ENCODE measurements around the gene PAGE2. TPM values are rescaled to one million over a fixed set of nuclear protein-coding genes. Genes with fewer than 3 reads are reported as not detected.
"Not testable (repeated sequence)": the region's sequence is repeated elsewhere in the genome, so short reads cannot be mapped to it uniquely, and the experiment has no call there.

The PAGE2 gene
- total RNA-seq, 1 donor from 2014 or later: not detected

DNA sequence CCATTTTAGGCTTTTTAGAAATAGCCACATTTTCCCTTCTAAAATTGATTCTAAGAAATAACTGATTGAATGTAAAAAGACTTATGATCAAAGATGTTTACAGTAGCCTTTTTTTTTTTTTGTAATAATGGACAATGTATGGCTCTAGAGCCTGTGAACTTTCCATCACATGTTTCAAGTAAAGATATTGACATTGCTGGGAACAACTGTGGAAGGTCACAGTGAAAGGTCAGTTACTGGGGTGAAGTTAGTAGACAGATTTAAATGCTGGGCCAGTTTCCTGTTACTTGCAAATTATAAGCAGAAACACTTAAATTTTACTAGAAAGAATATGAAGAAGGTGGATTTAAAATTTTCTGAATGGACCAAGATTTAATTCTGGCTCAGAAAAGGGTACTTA lies 18.4 kb downstream of the PAGE2 start:
- Mint-ChIP-seq H3K27ac (no peak overlapping the region), H3K27me3 (ENCODE audit: low read depth) (no peaks in the 10 kb centered on the region), H3K4me1 (ENCODE audit: low read depth) (no peaks in the 10 kb centered on the region), H3K9me3 (no peaks in the 10 kb centered on the region), H3K36me3 (ENCODE audit: low read depth) (no peaks in the 10 kb centered on the region), H3K4me3 (ENCODE audit: low read depth) (no peak overlapping the region)
- intact Hi-C loops (cut with micrococcal nuclease): no loop called here
- no peak for DNase-seq (ENCODE audit: low spot score)

DNA sequence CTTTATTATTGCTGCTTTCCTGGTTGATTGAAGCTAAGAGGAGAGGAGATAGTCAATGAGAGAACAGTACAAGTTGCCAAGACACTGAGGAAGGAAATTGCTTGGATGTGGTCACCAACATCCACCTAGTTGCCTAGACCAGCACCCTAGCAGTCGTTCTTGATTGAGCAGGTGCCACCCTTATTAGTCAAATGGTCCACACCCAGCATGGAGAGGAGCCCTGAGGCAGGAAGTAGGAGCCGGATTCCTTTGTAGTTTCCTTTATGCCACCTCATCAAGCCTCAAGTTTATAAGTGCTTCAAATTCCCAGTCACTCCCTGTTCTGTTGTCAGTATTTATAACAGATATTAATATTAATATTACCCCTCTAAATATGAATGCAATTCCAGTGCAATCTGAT lies 19.1 kb downstream of the PAGE2 start:
- intact Hi-C loops (cut with micrococcal nuclease): no loop called here
- no peaks in the 10 kb centered on the region for H3K4me1 Mint-ChIP-seq (ENCODE audit: low read depth)
- no peak for DNase-seq (ENCODE audit: low spot score)
- H3K27me3 Mint-ChIP-seq (ENCODE audit: low read depth): no peaks in the 10 kb centered on the region
- H3K27ac Mint-ChIP-seq: no peak overlapping the region
- H3K4me3 Mint-ChIP-seq (ENCODE audit: low read depth): no peak overlapping the region
- H3K9me3 Mint-ChIP-seq: no peaks in the 10 kb centered on the region
- H3K36me3 Mint-ChIP-seq (ENCODE audit: low read depth): no peaks in the 10 kb centered on the region

GRCh38 chrX:55109306-55109705 lies 20.5 kb downstream of the PAGE2 start:
- no peak for DNase-seq (ENCODE audit: low spot score)
- no peaks in the 10 kb centered on the region for H3K9me3 Mint-ChIP-seq
- no peaks in the 10 kb centered on the region for H3K4me1 Mint-ChIP-seq (ENCODE audit: low read depth)
- intact Hi-C loops (cut with micrococcal nuclease): no loop called here
- H3K4me3 Mint-ChIP-seq (ENCODE audit: low read depth): no peak overlapping the region
- H3K36me3 Mint-ChIP-seq (ENCODE audit: low read depth): no peaks in the 10 kb centered on the region
- no peaks in the 10 kb centered on the region for H3K27me3 Mint-ChIP-seq (ENCODE audit: low read depth)
- no peak overlapping the region for H3K27ac Mint-ChIP-seq

GRCh38 chrX:55111578-55112254 lies 22.9 kb downstream of the PAGE2 start:
- no peak for DNase-seq (ENCODE audit: low spot score)
- Mint-ChIP-seq H3K4me3 (ENCODE audit: low read depth) (no peak overlapping the region), H3K9me3 (no peaks in the 10 kb centered on the region), H3K27me3 (ENCODE audit: low read depth) (no peaks in the 10 kb centered on the region), H3K36me3 (ENCODE audit: low read depth) (no peaks in the 10 kb centered on the region), H3K4me1 (ENCODE audit: low read depth) (no peaks in the 10 kb centered on the region), H3K27ac (no peak overlapping the region)
- intact Hi-C loops (cut with micrococcal nuclease): no loop called here

DNA sequence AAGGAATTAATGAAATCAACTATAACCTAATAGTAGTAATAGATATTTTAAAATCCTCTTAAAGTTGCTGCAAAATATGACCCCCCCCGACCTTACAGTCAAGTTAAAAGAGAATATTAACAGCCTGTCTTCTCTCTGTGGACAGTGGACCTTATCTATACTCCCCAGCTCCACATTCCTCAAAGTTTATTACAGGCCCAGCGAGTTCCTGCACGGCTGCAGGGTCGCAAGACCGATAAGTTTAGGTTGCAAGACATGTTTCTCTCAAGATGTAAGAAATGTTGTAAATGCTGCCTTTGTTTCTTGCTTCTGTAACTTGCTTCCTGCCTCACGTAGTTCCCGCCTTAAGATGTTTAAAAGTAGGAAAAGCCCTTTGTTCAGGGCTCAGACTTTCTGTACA lies 27.8 kb downstream of the PAGE2 start:
- DNase-seq (ENCODE audit: low spot score); intact Hi-C loops (cut with micrococcal nuclease); H3K9me3 Mint-ChIP-seq; H3K27me3 Mint-ChIP-seq (ENCODE audit: low read depth); H3K4me3 Mint-ChIP-seq (ENCODE audit: low read depth); H3K36me3 Mint-ChIP-seq (ENCODE audit: low read depth); H3K27ac Mint-ChIP-seq: not testable (repeated sequence)
- peaks cover 24% of the 10 kb centered on the region for H3K4me1 Mint-ChIP-seq (ENCODE audit: low read depth)

DNA sequence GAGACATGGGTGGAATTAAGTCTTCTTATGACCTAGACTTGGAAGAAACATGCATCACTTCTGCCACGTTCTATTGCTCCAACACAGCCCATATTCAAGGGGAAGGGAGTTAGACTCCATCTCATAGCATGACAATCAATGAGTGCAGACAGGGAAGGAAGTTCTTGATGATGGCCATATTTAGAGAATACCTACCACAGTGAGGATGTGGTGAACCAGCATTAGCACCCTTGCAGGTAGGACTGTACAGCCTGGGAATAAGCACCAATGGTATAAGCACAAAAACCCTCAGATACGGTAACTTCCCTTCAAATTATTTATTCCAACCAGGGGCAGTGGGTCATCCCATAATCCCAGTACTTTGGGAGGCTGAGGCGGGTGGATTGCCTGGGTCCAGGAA lies 29.8 kb downstream of the PAGE2 start:
- H3K4me1 Mint-ChIP-seq (ENCODE audit: low read depth): peaks cover 24% of the 10 kb centered on the region
- no peak overlapping the region for H3K4me3 Mint-ChIP-seq (ENCODE audit: low read depth)
- H3K27me3 Mint-ChIP-seq (ENCODE audit: low read depth): no peaks in the 10 kb centered on the region
- DNase-seq (ENCODE audit: low spot score): no peak
- H3K9me3 Mint-ChIP-seq: no peaks in the 10 kb centered on the region
- intact Hi-C loops (cut with micrococcal nuclease): no loop called here
- no peak overlapping the region for H3K27ac Mint-ChIP-seq
- no peaks in the 10 kb centered on the region for H3K36me3 Mint-ChIP-seq (ENCODE audit: low read depth)

DNA sequence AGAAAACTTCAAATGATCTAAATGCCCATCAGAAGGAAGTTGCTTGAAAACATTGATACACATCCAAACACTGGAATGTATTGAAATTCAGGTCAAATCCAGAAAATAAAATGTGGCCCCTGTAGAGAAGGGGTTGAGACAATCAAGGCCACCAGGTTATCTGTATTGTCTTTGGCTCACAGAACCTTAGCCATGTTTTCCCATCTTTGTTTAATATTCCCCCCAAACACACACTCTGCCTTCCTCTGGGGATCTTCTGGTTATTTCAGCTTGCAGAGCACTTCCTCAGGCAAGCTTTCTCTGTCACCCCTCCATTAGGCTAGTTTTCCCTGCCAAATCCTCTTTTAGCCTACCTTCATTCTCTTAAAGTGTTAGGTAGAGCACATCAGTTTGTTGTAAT lies 30.5 kb downstream of the PAGE2 start:
- no peak overlapping the region for H3K4me3 Mint-ChIP-seq (ENCODE audit: low read depth)
- DNase-seq (ENCODE audit: low spot score): no peak
- H3K27ac Mint-ChIP-seq: no peak overlapping the region

DNA sequence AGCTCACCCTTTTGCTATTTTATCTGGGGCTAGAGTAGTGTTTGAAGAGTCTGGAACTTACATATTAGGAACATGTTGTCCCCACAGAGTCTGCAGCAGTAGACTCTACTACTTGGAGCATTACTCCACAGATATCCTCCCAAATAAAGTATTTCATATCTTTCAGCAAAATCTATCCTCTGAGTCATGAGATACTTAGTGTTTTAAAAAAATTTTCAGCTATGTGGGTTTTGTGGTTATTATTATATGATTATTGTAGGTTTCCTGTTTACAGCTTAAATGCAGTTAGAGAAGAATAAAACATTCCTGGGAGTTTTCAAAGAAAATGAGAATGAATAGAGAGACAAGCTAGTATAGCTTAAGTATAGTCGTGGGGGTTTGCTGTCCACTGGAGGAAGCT lies 30.9 kb downstream of the PAGE2 start:
- Mint-ChIP-seq H3K27me3 (ENCODE audit: low read depth) (no peaks in the 10 kb centered on the region), H3K9me3 (no peaks in the 10 kb centered on the region), H3K36me3 (ENCODE audit: low read depth) (no peaks in the 10 kb centered on the region), H3K27ac (no peak overlapping the region), H3K4me1 (ENCODE audit: low read depth) (peaks cover 24% of the 10 kb centered on the region), H3K4me3 (ENCODE audit: low read depth) (no peak overlapping the region)
- DNase-seq (ENCODE audit: low spot score): no peak
- intact Hi-C loops (cut with micrococcal nuclease): no loop called here

More for the DNA sequence above, 30.5 kb downstream of the PAGE2 start:
- Mint-ChIP-seq H3K27me3 (ENCODE audit: low read depth) (no peaks in the 10 kb centered on the region), H3K9me3 (no peaks in the 10 kb centered on the region), H3K4me1 (ENCODE audit: low read depth) (peaks cover 24% of the 10 kb centered on the region), H3K36me3 (ENCODE audit: low read depth) (no peaks in the 10 kb centered on the region)
- intact Hi-C loops (cut with micrococcal nuclease): no loop called here

DNA sequence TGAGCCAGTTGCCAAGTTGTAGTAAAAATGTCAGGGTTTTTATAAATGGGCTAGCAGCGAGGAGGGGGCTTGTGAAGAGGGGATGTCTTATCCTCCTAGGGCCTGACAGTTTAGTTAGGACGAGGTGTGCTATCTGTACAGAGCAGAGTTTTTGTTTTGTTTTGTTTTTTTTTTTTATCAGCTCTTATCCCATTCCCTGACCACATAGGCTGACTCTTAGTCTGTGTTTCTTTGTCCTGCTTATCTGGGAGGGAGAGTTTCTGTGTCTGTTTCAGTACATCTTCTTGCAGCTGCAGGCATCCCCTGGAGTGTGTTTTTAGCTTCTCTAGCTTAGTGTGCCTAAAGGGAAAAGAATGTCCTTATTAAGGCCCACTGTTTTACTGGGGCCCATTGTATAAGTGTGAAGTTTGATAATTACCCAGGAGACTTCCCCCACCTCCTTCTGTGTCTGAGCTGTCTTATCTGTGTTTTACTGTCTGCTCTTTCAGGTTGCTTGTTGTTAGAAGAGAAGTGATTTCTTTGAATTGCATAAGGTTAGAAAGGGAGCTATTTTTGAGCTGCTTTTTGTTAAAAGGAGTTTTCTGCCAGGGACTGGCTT lies 32.0 kb downstream of the PAGE2 start:
- no peak overlapping the region for H3K4me3 Mint-ChIP-seq (ENCODE audit: low read depth)
- peaks cover 24% of the 10 kb centered on the region for H3K4me1 Mint-ChIP-seq (ENCODE audit: low read depth)
- intact Hi-C loops (cut with micrococcal nuclease): no loop called here
- no peaks in the 10 kb centered on the region for H3K9me3 Mint-ChIP-seq
- no peaks in the 10 kb centered on the region for H3K27me3 Mint-ChIP-seq (ENCODE audit: low read depth)
- DNase-seq (ENCODE audit: low spot score): no peak
- no peaks in the 10 kb centered on the region for H3K36me3 Mint-ChIP-seq (ENCODE audit: low read depth)
- no peak overlapping the region for H3K27ac Mint-ChIP-seq

- peaks cover 2% of the 10 kb centered on the region for H3K27me3 Mint-ChIP-seq (ENCODE audit: low read depth)
- no peak overlapping the region for H3K4me3 Mint-ChIP-seq (ENCODE audit: low read depth)
- no peak overlapping the region for H3K27ac Mint-ChIP-seq
- H3K9me3 Mint-ChIP-seq: no peaks in the 10 kb centered on the region
- peaks cover 19% of the 10 kb centered on the region for H3K4me1 Mint-ChIP-seq (ENCODE audit: low read depth)
- no peaks in the 10 kb centered on the region for H3K36me3 Mint-ChIP-seq (ENCODE audit: low read depth)
- DNase-seq (ENCODE audit: low spot score): no peak
- intact Hi-C loops (cut with micrococcal nuclease): no loop called here
Measured at GRCh38 chrX:55123900-55124299, 35.1 kb downstream of the PAGE2 start.

- intact Hi-C loops (cut with micrococcal nuclease): no loop called here
- no peak overlapping the region for H3K27ac Mint-ChIP-seq
- H3K4me1 Mint-ChIP-seq (ENCODE audit: low read depth): no peaks in the 10 kb centered on the region
- H3K27me3 Mint-ChIP-seq (ENCODE audit: low read depth): peaks cover 4% of the 10 kb centered on the region
- no peak overlapping the region for H3K4me3 Mint-ChIP-seq (ENCODE audit: low read depth)
- H3K9me3 Mint-ChIP-seq: no peaks in the 10 kb centered on the region
- DNase-seq (ENCODE audit: low spot score): no peak
- H3K36me3 Mint-ChIP-seq (ENCODE audit: low read depth): no peaks in the 10 kb centered on the region
Measured at GRCh38 chrX:55127692-55128091, 38.9 kb downstream of the PAGE2 start.

- H3K4me1 Mint-ChIP-seq (ENCODE audit: low read depth): no peaks in the 10 kb centered on the region
- peaks cover 4% of the 10 kb centered on the region for H3K27me3 Mint-ChIP-seq (ENCODE audit: low read depth)
- H3K4me3 Mint-ChIP-seq (ENCODE audit: low read depth): no peak overlapping the region
- DNase-seq (ENCODE audit: low spot score): no peak
- no peak overlapping the region for H3K27ac Mint-ChIP-seq
- intact Hi-C loops (cut with micrococcal nuclease): no loop called here
- H3K36me3 Mint-ChIP-seq (ENCODE audit: low read depth): no peaks in the 10 kb centered on the region
- H3K9me3 Mint-ChIP-seq: no peaks in the 10 kb centered on the region
Measured at GRCh38 chrX:55129361-55129760, 40.5 kb downstream of the PAGE2 start.

- H3K4me3 Mint-ChIP-seq (ENCODE audit: low read depth): no peak overlapping the region
- H3K4me1 Mint-ChIP-seq (ENCODE audit: low read depth): no peaks in the 10 kb centered on the region
- intact Hi-C loops (cut with micrococcal nuclease): no loop called here
- H3K36me3 Mint-ChIP-seq (ENCODE audit: low read depth): no peaks in the 10 kb centered on the region
- peaks cover 4% of the 10 kb centered on the region for H3K27me3 Mint-ChIP-seq (ENCODE audit: low read depth)
- no peaks in the 10 kb centered on the region for H3K9me3 Mint-ChIP-seq
- DNase-seq (ENCODE audit: low spot score): no peak
- no peak overlapping the region for H3K27ac Mint-ChIP-seq
Measured at GRCh38 chrX:55130481-55130880, 41.7 kb downstream of the PAGE2 start.

Data from activated T-helper 2 cell treated with anti-CD3 and anti-CD28 coated beads, Interferon-gamma antibody, Interleukin-2, Interleukin-4, amounts not matched to agents 10 μg/mL and 5 μg/mL and 100 μg/mL, durations not matched to agents 14 hours and 24 hours and 36 hours (primary cell).